Inflammatory macrophage treated with lipopolysaccharide for 4 hours (primary cell): Measurements from ENCODE around the gene RPEL1.
"Not testable (repeated sequence)": the region's sequence is repeated elsewhere in the genome, so short reads cannot be mapped to it uniquely, and the experiment has no call there.

Experiments
- DNase-seq: peaks from one replicate; pipeline ENCODE4 v3.0.0-alpha.2; 2020

The RPEL1 gene

GRCh38 chr10:103245587-103245986 lies at the start of gene RPEL1:
TSS of gene RPEL1 (plus strand) at chr10:103245887. CDS start at chr10:103245997, 110 bp downstream.
- not testable (repeated sequence) for DNase-seq

- DNase-seq, result peak; percentile 53
These were observed 49.2 kb upstream of the RPEL1 start for GRCh38 chr10:103196516-103196915.

GRCh38 chr10:103197174-103197573 lies 48.5 kb upstream of the RPEL1 start:
- DNase-seq, result peak; percentile 95

DNA sequence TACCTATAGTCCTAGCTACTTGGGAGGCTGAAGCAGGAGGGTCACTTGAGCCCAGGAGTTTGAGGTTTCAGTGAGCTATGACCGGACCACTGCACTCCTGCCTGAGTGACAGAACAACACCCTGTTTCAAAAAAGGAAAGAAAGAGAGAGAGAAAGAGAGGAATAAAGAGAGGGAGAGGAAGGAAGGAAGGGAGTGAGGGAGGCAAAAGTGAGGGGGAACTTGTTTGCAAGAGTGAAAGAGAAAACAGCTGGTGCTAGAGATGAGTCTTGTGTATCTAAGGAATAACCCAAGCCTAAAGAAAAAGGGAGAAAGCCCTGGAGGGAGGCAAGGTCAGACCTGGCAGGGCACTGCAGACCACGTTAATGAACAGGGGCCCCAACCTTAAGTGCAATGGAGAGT lies 47.8 kb upstream of the RPEL1 start:
- DNase-seq, result peak; percentile 80

- no peak for DNase-seq
These were observed 47.0 kb upstream of the RPEL1 start for GRCh38 chr10:103198648-103199047.

DNA sequence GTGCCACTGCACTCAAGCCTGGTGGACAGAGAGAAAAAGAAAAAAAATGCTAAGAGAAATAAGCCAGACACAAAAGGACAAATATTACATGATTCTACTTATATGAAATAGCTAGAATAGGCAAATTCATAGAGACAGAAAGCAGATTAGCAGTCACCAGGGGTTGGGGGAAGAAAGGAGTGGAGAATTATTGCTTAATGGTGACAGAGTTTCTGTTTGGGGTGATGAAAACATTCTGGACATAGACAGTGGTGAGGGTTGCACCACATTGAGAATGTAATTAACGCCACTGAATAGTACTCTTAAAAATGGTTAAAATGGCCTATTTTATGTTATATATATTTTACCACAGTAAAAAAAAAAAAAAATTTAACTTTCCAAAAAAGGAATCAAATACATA lies 46.2 kb upstream of the RPEL1 start:
- DNase-seq, result peak; percentile 93

DNA sequence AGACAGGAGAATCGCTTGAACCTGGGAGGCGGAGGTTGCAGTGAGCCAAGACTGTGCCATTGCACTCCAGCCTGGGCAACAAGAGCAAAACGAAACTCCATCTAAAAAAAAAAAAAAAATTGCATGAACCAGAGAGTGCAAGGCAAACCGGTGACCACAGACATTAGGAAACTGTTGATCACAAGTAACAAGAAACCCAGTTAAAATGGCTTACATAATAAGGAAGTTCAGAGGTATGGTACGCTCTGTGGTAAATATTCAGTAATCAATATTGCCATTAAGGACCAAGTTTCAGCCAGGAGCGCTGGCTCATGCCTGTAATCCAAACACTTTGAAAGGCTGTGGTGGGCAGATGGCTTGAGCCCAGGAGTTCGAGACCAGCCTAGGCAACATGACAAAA lies 43.4 kb upstream of the RPEL1 start:
- peak; percentile 93 for DNase-seq

DNA sequence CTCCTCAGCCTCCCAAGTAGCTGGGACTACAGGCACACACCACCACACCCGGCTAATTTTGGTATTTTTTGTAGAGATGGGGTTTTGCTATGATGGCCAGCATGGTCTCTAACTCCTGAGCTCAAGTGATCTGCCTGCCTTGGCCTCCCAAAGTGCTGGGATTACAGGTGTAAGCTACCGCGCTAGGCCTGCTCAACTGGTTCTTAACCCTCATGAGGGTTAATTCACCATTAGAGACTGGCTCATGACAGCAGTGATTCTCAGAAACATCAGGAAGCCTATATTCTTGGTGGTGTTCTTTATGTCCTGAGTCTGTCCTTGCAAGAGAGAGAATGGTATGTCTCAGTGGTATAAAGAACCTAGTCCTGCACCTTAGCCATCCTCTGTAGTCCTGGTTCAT lies 42.2 kb upstream of the RPEL1 start:
- no peak for DNase-seq

DNA sequence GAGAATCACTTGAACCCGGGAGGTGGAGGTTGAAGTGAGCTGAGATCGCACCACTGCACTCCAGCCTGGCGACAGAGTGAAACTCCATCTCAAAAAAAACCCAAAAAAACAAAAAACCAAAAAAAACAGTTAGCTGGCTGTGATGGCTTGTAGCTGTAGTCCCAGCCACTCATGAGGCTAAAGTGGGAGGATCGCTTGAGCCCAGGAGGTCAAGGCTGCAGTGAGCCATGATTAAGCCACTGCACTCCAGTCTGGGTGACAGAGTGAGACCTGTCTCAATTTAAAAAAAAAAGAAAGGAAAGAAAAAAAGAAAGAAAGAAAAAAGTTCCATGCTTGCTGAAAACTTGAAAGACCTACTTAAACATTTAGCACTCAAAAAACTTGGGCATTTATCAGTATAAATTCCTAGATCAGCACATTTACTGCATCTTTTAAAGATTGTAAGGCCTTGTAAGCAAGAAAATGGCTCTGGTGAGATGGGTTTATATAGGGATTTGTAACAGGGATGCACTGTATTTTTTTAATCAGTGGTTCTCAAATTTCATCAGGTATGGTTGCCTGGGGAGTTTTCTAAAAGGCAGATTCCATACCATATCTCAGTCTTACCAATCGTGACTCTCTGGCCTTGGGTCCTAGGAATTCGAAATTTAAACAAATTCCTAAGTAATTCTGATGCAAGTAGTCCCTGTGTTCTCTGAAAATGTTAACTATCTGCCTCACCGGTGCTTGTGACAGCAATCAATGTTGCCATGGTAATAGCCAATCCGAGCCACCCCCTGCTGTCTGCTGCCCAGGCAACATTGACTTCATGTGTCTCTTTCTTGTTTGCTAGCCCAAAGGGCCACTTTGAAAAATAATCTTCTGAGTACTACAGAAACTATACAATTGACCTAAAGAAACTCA lies 41.1 kb upstream of the RPEL1 start:
- no peak for DNase-seq

GRCh38 chr10:103205401-103205800 lies 40.3 kb upstream of the RPEL1 start:
- not testable (repeated sequence) for DNase-seq

DNA sequence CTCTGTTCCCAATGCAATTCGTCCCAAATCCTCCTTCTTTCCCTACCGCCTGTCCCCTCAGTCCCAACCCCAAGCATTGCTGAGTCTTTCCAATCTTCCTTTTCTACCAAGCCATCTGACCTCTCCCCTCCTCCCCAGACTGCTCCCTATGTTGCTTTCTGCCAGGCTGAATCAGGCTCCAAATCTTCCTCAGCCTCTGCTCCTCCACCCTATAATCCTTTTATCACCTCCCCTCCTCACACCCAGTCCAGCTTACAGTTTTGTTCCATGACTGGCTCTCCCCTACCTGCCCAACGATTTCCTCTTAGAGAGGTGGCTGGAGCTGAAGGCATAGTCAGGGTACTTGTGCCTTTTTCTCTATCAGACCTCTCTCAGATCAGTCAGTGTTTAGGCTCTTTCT lies 39.0 kb upstream of the RPEL1 start:
- DNase-seq, result not testable (repeated sequence)

DNA sequence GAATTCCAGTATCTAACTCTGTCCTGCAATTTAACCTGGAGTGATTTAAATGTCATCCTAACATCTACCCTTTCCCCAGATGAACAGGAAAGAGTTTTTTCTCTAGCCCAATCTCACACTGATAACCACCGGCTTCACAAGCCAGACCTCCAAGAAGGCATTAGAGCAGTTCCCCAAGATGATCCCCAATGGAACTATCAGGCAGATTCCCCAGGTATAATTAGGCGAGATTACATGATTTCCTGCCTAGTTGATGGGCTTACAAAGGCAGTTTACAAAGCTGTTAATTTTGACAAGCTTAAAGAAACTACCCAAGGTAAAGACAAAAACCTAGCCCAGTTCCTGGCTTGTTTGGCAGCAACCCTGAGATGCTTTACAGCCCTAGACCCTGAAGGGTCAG lies 38.5 kb upstream of the RPEL1 start:
- no peak for DNase-seq

DNA sequence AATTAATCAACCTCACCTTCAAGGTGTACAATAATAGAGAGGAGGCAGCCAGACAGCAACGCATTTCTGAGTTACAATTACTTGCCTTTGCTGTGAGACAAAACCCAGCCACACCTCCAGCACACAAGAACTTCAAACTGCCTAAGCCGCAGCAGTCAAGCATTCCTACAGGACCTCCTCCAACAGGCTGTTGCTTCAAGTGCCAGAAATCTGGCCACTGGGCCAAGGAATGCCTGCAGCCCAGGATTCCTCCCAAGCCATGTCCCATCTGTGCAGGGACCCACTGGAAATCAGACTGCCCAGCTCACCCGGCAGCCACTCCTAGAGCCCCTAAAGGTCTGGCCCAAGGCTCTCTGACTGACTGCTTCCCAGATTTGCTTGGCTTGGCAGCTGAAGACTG lies 38.0 kb upstream of the RPEL1 start:
- DNase-seq, result not testable (repeated sequence)

DNA sequence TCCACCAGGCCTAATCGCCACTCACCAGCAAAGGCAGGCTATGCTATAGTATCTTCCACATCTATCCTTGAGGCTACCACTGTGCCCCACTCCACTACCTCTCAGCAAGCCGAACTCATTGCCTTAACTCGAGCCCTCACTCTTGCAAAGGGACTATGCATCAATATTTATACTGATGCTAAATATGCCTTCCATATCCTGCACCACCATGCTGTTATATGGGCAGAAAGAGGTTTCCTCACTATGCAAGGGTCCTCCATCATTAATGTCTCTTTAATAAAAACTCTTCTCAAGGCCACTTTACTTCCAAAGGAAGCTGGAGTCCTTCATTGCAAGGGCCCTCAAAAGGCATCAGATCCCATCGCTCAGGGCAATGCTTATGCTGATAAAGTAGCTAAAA lies 35.4 kb upstream of the RPEL1 start:
- DNase-seq, result not testable (repeated sequence)

GRCh38 chr10:103215601-103216000 lies 30.1 kb upstream of the RPEL1 start:
- DNase-seq, result no peak

DNA sequence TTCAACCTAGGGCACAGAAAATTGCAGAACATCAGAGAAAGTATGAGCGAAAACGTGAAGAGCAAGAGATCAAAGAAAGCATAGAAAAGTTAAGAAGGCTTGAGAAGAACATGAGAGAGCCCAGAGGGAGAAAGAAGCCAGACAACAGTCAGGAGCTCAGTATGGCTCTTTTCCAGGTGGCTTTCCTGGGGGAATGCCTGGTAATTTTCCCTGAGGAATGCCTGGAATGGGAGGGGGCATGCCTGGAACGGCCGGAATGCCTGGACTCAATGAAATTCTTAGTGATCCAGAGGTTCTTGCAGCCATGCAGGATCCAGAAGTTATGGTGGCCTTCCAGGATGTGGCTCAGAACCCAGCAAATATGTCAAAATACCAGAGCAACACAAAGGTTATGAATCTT lies 29.3 kb upstream of the RPEL1 start:
- DNase-seq, result not testable (repeated sequence)

DNA sequence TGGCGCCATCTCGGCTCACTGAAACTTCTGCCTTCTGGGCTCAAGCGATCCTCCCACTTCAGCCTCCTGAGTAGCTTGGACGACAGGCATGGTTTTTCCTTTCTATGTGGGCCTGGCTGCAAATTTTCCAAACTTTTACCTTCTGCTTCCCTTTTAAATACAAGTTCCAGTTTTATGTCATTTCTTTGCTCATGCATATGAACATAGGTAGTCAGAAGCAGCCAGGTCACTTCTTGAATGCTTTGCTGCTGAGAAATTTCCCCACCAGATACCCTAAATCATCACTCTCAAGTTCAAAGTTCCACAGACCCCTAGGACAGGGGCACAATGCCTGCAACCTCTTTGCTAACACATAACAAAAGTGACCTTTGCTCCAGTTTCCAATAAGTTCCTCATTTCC lies 21.6 kb upstream of the RPEL1 start:
- DNase-seq, result peak; percentile 30

DNA sequence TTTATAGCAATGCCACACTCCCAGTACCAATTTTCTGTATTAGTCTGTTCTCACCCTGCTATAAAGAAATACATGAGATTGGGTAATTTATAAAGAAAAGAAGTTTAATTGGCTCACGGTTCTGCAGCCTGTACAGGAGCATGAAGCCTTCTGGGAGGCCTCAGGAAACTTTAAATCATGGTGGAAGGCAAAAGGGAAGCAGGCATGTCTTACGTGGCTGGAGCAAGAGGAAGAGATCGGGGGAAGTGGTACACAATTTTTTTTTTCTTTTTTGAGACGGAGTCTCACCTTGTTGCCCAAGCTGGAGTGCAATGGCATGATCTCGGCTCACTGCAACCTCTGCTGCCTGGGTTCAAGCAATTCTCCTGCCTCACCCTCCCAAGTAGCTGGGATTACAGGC lies 21.0 kb upstream of the RPEL1 start:
- peak; percentile 46 for DNase-seq

DNA sequence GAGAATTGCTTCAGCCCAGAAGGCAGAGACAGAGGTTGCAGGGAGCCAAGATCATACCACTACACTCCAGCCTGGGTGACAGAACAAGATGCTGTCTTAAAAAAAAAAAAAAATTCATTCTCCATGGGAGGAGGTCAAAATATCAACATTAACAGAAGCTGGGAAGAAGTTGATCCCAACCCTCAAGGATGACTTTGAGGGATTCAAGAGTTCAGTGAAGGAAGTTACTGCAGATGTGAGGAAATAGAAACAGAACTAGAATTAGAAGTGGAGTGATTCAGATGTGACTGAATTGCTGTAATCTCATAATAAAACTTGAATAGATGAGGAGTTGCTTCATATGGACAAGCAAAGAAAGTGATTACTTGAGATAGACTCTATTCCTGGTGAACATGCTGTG lies 19.7 kb upstream of the RPEL1 start:
- peak; percentile 83 for DNase-seq

- DNase-seq, result no peak
These were observed 18.3 kb upstream of the RPEL1 start for GRCh38 chr10:103227416-103227815.

DNA sequence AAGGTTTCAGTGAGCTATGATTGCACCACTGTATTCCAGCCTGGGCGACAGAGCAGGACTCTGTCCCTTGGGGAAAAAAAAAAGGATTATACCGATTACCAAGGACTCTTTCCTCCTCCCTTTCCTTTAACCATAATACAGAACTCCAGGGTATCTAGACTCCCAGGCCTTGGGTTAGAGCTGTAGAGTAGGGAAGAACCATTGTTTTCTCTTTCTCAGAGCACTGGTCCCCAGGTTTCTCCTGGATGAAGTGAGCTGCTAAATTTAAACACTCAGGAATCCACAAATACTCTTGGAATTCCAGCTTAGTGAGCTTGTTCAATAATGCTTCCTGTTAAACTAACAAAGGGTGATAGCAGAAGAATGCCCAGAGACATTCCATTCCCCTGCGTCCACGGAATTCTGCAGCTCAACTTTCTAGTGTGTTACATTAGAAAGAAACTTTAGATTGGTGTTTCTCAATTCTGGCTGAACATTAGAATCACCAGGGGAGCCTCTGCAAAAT lies 14.6 kb upstream of the RPEL1 start:
- no peak for DNase-seq

GRCh38 chr10:103232131-103232673 lies 13.5 kb upstream of the RPEL1 start:
- DNase-seq, result no peak

GRCh38 chr10:103232772-103233488 lies 12.8 kb upstream of the RPEL1 start:
- DNase-seq, result no peak

DNA sequence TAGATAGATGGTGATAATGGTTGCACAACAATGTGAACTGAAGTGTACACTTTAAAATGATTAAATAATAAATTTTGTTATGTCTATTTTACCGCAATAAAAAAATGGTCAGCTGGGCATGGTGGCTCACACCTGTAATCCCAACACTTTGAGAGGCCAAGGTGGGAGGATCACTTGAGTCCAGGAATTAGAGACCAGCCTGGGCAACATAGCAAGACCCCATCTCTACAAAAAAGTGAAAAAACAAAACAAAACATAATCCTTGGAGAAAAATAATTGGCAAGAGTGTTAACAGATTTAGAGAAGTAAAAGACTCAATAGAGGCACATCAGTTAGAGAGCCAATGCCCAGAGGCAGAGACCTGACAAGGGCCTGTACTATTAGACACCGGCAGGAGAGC lies 9.9 kb upstream of the RPEL1 start:
- DNase-seq, result no peak
